ENCODE data around the gene FAM222A.

The FAM222A gene

GRCh38 chr12:109817627-109818231, 104.1 kb downstream of the FAM222A start:
- no peak for ATAC-seq (replicated peaks)
- Mint-ChIP-seq H3K36me3 (ENCODE audit: insufficient read depth) (no peaks in the 10 kb centered on the region), H3K4me3 (no peak overlapping the region), H3K4me1 (ENCODE audit: low read depth in 2 of 2) (no peaks in the 10 kb centered on the region), H3K9me3 (no peaks in the 10 kb centered on the region), H3K27me3 (peaks cover 32 to 39% of the 10 kb centered on the region in 2 donors), H3K27ac (no peak overlapping the region)
- DNase-seq, result no peak

DNA sequence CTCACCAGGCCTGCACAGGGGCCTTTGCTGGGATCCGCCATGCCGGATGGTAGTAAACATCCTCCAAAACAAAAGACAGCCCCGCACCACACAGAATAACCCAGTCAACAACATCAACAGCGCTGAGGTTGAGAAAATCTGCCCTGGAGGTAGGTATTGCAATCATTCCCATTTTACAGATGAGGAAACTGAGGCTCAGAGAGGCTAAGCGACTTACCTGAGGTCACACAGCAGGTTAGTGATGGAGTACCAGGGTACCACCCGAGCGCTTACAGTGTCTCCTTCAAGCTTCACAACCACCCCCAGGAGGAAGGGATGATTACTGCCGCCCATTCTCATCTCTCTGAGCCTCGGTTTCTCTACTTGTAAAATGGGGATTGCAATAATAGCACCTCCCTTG, 104.6 kb downstream of the FAM222A start:
- Mint-ChIP-seq H3K9me3 (no peaks in the 10 kb centered on the region), H3K27ac (no peak overlapping the region), H3K4me3 (no peak overlapping the region), H3K36me3 (ENCODE audit: insufficient read depth) (no peaks in the 10 kb centered on the region), H3K27me3 (peaks cover 32 to 39% of the 10 kb centered on the region in 2 donors), H3K4me1 (ENCODE audit: low read depth in 2 of 2) (no peaks in the 10 kb centered on the region)
- ATAC-seq (replicated peaks) (no peak), DNase-seq (no peak)

- Mint-ChIP-seq H3K9me3 (no peaks in the 10 kb centered on the region), H3K4me3 (no peak overlapping the region), H3K27me3 (peaks cover 32 to 39% of the 10 kb centered on the region in 2 donors), H3K27ac (no peak overlapping the region), H3K4me1 (ENCODE audit: low read depth in 2 of 2) (no peaks in the 10 kb centered on the region), H3K36me3 (ENCODE audit: insufficient read depth) (no peaks in the 10 kb centered on the region)
- ATAC-seq (replicated peaks) (no peak), DNase-seq (no peak)
These were observed 105.4 kb downstream of the FAM222A start for GRCh38 chr12:109818905-109819500.
